HG03175 (cell line): ENCODE data around the gene TRABD.
A peak's percentile ranks its signal among the peaks of the same experiment; 100 is the strongest.

Source experiments
- ATAC-seq: cut with Tn5 transposase; IDR thresholded peaks from one replicate; pipeline ENCODE4 v1.9.1; 2021; ENCODE audit warnings: mild to moderate bottlenecking, moderate library complexity; ENCODE audit not compliant: unreplicated experiment

TRABD gene

GRCh38 chr22:50233223-50233622 lies 47.5 kb downstream of the TRABD start:
- ATAC-seq, result no peak

- ATAC-seq, result no peak
Measured at GRCh38 chr22:50236731-50237409, 51.2 kb downstream of the TRABD start.

- ATAC-seq, result no peak
Measured at GRCh38 chr22:50238755-50239154, 53.0 kb downstream of the TRABD start.

GRCh38 chr22:50242406-50242949 lies 56.8 kb downstream of the TRABD start:
- ATAC-seq, result no peak

GRCh38 chr22:50243685-50244419 lies 58.1 kb downstream of the TRABD start:
- no peak for ATAC-seq

- peak; percentile 81 for ATAC-seq
Measured at GRCh38 chr22:50244420-50245213, 58.9 kb downstream of the TRABD start, which contains the start of gene TUBGCP6. TSS of gene TUBGCP6 (minus strand) at chr22:50245023. CDS start at chr22:50244459, 564 bp downstream.

GRCh38 chr22:50245214-50246072 lies 59.7 kb downstream of the TRABD start:
- ATAC-seq, result no peak

GRCh38 chr22:50246242-50247175 lies 60.8 kb downstream of the TRABD start:
- no peak for ATAC-seq

GRCh38 chr22:50247748-50248147 lies 62.0 kb downstream of the TRABD start:
- ATAC-seq, result no peak

GRCh38 chr22:50248196-50249081 lies 62.7 kb downstream of the TRABD start:
- ATAC-seq, result no peak
